GM21390 (cell line): Measurements from ENCODE around the gene MARVELD3.

ENCODE experiments used
- ATAC-seq: cut with Tn5 transposase; IDR thresholded peaks from one replicate; pipeline ENCODE4 v1.9.1; 2021; ENCODE audit not compliant: unreplicated experiment

MARVELD3 gene

GRCh38 chr16:71622088-71622487 is 3.9 kb upstream of the MARVELD3 start:
- no peak for ATAC-seq

DNA sequence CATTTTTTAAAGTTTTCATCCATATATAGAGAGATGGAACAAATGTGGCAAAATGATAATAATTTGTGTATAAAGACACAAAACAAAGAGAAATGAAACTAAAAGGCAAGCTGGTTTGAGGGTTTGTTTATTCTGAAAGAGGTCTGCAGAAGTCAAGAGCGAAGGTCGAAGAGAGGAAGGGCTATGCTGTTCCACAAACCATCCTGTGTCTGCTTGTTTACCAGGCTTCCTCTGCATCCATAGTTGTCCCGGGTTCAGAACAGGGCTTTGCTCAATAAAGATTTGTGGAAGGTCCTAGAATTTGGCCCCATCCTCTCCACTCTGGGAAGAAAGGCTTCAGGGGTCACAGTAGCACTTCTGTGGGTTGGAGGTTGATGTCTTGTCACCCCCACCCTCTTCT is 2.4 kb upstream of the MARVELD3 start:
- no peak for ATAC-seq

DNA sequence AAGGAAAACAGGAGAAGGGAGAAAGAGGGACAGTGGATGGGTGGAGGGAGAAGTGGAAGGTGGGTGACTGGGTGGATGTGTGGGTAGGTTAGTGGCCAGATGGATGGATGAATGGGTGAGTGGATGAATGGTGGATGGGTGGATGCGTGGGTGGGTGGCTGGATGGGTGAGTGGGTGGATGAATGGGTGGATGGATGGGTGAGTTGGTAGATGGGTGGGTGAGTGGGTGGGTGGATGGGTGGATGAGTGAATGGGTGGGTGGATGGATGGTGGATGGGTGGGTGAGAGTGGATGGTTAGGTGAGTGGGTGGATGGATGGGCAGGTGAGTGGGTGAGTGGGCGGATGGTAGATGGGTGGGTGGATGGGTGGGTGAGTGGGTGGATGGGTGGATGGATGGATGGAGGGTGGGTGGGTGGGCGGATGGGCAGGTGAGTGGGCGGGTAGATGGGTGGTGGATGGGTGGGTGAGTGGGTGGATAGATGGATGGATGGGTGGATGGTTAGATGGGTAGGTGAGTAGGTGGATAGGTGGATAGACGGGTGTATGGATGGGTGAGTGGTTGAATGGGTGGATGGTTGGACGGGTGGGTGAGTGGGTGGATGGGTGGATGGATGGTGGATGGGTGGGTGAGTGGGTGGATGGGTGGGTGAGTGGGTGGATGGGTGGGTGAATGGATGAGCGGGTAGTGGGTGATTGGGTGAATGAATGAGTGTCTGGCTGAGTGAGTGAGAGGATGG is 702 bp upstream of the MARVELD3 start:
- no peak for ATAC-seq

DNA sequence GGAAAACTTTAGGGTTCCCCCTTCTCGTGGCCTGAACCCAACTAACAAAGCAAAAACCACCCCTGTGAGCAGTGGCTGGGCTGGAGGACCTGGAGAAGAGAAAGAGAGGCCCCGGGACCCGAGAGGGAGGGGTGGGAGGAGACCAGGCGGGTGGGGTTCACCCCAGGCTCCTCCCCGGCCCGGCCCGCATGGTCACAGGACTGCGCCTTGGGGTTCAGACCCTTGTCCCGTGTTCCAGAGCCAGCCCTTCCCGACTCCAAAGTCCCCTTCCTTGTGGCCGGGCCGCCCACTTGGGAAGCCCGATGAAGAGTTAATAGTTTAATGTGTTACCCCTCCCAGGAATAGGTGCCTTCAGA is 852 bp downstream of the MARVELD3 start:
- ATAC-seq: no peak

DNA sequence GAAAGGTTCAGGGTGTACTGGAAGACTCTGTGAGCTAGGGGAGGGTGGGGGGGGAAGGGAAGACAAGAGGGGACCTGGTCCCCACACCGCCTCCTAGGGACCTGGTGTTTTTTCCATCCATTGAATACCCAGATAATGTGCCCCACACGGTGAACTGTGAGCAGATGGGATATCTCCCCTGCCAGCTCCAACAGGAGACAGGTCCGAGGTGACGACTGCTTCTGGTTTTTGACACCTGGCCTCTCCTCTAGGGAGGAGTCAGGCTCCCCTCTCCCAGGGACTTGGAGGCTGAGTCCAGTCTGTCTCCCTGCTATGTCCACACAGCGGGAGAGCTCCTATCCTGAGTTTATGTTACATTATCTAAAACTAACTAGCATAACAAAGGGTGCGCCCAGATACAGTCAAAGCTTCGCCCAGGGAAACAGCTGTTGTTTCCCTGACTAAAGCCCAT is 1.8 kb downstream of the MARVELD3 start:
- no peak for ATAC-seq

GRCh38 chr16:71628810-71629209 is 2.8 kb downstream of the MARVELD3 start:
- ATAC-seq: no peak

DNA sequence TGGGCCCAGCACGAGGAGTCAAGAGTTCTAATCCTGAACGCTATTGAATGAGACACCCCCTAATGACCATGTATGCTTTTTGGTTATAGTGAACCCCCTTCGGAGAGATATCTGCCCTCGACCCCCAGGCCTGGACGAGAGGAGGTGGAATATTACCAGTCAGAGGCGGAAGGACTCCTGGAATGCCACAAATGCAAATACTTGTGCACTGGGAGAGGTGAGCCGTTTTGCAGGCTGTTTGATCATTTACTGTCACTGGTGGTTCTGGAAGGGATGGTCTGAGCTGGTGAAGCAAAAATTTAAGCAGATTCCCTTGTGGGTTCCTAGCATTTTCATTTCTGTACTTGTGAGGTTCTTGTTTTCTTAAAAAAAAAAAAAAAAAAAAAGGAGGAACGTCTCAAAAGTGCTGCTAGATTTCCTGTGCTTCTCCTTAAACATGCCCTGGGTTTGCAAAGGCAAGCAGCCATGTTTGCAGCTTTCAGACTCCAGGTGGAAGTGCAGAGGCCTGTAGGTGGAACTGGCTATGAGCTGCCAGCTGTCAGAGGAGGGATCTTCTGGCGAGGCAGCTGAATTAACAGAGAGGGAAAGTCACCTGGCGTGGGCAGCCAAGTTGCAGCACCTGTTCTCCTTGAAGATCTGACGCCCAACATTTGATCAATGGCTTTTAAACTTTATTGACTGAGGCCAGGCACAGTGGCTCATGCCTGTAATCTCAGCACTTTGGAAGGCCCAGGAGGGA is 3.5 kb downstream of the MARVELD3 start:
- ATAC-seq: no peak

DNA sequence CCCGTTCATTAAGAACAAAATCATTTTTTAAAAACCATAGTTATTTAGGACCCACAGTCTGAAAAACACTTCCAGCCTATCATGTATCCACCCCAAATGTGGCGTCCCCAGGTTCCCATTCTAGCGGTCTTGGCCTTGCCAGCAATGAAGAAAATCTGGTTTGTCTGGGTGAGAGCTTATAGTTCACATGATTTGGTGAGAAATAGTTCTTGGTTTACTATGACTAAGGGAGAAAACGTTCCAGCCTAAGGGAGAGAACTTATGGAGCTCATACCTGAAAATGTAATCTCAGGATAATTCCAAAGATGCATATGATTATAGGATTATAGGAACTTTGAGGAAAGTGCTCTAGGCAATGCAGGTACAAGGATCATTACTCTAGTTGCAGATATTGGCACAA is 4.8 kb downstream of the MARVELD3 start:
- no peak for ATAC-seq

GRCh38 chr16:71631776-71632175 is 5.8 kb downstream of the MARVELD3 start:
- ATAC-seq: no peak

DNA sequence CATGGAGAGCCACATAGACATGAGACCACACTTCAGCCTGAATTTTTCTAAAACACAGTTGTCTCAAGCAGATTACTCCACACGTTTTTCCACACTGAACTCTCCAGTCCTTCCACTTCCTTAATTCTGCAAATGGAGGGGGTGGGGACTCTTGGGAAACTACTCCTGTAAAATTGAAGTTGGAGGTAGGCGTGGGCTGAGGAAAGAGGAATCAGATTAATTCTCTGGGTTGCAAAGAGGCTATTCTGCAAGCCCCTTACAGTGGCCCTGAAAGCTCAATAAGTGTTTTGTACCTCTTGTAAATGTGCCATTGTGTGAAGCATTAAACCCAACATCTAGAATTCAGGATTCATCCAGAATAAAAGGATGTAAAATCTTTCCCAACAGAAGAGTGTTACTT is 9.6 kb downstream of the MARVELD3 start:
- no peak for ATAC-seq

DNA sequence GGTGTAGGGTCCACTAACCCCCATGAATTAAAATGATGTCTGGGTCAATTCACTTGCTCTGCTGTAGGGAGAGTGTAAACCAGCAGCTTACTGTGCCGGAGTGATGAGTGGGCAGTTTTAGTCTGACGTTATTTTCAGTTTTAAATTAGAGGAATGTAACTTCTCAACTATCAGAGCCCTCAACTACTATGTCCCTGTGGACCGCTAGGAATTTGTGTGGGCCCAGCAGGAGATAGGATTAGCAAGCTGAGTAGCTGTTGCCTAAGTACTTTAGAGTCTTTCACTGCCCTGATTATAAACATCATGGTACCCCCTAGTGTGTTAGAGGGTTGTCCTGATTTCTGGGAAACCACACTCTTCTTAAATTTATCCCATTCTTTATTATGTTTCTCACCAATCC is 11.4 kb downstream of the MARVELD3 start:
- ATAC-seq: no peak

DNA sequence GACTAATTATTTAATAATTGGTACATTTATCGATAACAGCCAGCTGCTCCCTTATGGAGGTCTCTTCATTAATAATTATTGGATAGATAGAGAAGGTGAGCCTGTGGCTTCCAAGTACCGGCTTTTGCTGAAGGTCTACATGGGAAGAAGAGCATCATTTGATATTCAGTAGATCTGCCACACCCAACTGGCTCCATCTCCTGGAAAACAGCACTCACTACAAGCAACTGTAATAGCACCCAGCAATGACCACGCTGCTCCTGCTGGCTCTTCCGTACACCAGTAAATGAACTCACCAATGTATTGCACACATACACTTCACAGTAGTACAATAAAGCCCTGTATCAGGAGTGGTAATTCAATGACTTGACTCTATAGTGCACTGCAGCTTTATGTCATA is 19.5 kb downstream of the MARVELD3 start:
- no peak for ATAC-seq

- ATAC-seq: no peak
These were observed 21.4 kb downstream of the MARVELD3 start for GRCh38 chr16:71647391-71647790.

DNA sequence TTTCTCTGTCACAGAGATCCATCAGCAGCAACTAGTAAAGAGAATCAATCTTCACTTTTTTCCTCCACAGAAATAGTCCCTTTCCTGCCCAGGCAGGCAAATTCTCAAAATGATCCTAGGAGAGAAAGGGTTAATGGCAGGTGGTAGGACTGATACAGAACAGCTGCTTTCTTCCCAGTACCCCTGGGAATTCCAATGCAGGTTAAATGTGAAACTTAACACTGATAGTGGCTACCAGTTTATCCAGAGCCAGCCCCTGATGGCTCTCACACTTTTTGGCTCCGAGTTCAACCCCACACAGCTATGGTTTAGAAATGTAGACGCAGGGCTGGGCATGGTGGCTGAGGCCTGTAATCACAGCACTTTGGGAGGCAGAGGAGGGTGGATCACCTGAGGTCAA is 22.2 kb downstream of the MARVELD3 start:
- ATAC-seq: no peak

DNA sequence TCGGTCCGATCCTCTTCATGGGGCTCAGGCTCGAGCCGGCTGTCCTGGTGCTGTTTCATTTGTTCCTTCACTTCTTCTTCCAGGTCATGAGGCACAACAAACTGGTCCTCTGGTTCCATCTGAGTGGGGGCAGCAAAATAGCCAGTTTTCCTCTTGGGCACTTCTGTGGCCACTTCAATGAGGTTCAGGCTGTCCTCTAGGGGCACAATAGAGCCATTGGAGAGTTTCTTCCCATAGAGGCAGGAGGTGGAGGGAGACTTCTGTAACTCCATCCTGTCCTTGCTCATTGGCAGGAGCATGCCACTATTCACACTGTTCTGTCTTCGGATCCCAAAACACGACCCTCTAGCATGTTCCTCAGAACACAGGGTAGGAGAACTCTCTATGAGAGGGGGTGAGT is 22.9 kb downstream of the MARVELD3 start:
- ATAC-seq: no peak

DNA sequence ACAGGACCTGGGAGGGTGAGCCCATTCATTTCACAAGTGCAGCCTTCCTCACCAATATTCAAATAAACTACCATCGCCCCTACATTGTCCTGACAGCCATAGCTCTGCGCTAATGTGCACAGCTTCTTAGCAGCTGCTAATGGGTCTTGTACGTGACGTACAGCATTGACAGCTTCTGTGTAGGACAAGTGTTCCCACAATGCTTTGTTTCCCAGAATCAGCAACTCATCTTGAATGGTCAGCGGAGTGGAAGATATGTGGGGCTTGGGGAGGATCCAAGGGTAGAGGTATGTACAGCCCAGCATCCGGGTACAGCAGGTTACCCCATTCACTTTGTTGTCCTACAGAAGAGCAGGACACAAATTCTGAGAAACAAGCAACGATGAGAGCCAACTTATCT is 23.7 kb downstream of the MARVELD3 start:
- no peak for ATAC-seq

DNA sequence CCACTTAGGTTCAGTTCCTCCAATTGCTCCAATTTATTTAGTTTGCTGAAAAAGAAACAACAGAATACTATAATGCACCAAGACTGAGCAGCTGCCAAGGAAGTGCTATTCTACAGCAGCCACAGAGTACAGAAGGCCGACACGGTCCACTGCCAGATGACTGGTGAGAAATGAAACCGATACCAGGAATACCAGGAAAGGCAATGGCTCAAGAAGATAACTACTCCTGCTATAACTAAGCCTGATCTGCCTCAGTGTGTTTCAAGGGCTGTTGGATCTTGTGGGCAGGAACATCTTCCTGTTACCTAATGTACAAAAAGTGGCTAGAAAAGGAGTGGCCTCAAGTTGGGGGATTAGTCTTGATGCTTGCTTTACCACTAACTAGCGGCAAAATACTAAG is 32.8 kb downstream of the MARVELD3 start:
- no peak for ATAC-seq

- ATAC-seq: no peak
These were observed 33.5 kb downstream of the MARVELD3 start for GRCh38 chr16:71659471-71659870.

DNA sequence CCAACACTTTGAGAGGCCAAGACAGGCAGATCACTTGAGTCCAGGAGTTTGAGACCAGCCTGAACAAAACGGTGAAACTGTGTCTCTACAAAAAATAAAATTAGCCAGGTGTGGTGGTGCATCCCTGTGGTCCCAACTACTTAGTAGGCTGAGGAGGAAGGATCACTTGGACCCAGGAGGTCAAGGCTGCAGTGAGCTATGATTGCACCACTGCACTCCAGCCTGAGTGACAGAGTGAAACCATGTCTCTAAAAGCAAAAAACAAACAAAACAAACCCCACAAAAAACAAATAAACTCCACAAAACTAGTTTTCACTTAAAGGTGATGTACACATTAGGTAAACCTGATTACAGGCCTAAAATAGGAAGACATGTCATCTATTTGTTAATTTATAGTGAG is 40.3 kb downstream of the MARVELD3 start:
- no peak for ATAC-seq

DNA sequence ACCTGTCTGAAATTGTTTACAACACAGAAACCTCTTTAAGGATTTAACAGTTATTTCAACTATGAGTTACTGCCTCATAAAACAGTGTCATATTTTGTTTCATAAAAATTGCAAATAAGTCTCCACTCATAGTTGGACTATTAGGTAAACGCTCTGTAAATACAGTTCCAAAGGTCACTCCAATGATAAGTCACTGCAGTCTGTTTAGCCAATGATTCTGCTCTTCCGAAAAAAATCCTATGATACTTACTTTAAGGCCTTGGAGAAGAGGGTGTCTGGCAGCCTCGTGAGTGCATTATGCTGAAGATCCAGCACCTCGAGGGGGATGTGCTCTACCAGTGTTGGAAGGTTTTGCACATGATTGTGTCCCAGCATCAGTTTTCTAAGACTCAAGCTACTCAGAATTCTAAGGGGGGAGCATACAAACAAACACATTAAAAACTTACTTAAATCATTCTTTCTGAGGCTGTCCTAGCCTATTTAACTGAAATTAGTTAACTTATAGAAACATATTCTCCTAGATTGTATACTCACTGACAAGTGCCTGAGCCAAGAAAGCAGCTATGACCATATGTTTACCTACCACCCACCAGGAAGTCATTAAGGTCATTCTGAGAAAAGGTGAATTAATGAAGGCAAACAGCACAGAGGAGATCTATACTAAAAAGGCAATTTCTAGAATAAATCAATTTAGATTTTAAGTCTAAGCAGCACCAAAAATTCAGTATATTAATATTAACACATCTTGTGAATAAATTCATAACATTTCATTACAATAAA is 41.1 kb downstream of the MARVELD3 start:
- ATAC-seq: no peak

- no peak for ATAC-seq
These were observed 44.0 kb downstream of the MARVELD3 start for GRCh38 chr16:71669926-71670536.
